NCI-H187 (cell line): ENCODE measurements around the gene SLC25A45.

Experiments used
- DNase-seq, 2 experiments: peaks; one replicate each; lab custom pipeline; 2025; lab: John Stamatoyannopoulos, UW

The SLC25A45 gene

DNA sequence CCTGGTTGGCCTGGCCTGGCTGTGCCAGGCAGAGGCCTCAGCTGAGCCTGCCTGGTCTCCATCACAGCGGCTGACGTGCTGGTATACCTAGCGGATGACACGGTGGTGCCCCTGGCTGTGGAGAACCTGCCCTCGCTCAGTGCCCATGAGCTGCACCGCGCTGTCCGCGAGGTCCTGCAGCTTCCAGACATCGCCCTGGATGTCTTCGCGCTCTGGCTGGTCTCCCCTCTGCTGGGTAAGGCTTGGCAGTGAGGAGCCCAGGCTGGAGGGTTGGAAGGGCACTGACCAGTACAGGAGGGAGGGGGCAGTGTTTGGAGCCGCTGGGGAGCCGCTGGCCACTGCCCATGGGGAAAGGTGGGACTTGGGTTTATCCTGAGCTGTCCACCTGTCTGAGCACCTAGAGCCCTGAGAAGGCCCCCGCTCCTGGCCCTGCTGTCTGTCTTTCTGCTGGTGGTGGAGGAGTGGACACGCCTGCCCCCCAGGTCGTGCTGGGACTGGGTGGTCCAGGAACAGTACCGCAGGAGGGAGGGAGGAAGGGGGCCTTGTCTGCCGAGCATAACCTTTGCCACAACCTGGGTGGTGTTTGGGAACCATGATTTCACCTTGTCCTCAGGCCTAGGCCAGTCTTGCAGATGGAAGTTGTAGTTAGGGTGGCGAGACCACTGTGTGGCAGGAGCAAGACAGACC is 7.0 kb upstream of the SLC25A45 start:
- DNase-seq, result no peak

DNA sequence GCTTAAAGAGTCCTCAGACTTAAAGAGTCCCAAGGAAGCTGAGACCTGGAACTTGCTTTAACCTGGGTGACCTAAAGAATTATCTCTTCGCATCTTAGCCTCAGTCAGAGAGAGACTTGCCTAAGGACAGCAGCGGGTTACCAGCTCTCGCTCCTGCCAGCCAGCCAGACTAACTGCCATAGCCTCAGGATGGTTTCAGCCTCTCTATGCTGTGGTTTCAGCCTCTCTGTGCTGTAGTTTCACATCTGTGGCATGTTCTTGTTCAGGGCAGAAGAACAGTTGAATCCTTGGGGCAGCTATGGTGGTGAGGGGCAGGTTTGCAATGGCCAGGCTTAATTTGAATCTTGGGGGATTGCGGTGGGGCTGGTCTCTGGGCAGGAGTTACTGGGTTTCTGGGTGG is 6.3 kb upstream of the SLC25A45 start:
- DNase-seq, result no peak

DNA sequence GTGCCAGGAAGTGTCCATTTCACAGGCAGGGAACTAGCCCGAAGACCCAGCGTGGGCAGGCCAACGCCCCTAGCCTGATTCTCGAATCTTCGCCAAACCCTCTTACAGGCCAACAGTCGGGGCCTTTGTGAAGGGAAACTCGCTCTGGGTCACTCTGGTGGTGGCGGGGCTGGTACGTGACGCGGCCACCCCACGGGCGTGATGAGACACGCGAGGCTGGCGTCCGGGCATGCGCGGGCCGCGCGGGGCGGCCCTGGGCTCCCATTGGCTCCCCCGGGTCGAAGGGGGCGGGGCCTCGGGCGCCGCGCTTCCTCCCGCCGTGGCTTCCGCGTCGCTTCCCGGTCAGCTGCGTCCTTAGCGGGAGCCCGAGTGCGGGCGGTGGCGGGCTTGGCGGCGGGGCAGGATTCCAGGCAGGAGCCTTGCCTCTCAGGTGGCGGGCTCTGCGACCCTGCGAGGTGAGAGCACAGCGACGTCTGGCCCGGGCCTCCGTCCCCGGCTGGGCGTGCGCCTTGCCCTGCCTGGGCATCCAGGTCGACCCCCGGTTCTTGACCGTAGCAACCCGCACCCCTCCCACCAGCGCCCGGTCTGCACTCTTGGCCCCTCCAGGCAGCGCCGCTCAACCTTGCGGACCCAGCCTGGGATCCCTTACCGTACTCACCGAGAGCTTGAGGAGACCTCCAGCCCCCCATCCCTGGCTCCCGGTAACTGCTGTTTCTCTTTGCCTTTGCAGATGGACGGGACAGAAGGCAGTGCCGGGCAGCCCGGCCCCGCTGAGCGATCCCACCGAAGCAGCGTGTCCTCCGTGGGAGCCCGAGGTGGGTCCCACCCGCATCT is 4.1 kb upstream of the SLC25A45 start, which contains the start of gene FRMD8:
TSS of gene FRMD8 (plus strand) at position 331 of the 834 bp plus-strand sequence. CDS start at position 731, 400 bp downstream.
- peak; percentile 32 to 49 for DNase-seq

DNA sequence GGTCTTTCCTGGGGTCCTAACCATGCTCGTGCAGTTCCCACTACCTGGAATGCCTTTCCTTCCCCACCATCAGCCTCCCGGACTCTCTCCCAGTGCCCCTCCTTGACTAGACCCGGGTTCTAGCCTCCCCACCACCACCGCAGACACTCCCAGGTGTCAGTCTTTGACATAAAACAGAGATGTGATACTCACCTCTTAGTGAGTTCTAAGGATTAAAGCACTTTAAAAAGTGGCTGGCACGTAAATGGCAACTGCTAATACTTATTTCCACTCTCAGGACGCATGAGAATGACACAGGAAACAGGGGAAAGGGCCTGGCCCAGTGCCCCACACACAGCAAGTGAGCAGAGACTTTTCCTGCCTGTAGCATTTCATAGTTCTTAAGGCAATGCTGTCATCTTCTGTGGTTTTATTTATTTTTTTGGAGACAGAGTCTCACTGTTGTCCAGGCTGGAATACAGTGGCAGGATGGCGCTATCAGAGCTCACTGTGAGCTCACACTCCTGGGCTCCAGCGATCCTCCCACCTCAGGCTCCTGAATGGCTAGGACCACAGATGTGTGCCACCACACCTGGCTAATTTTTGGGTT is 1.9 kb upstream of the SLC25A45 start:
- DNase-seq, result no peak

DNA sequence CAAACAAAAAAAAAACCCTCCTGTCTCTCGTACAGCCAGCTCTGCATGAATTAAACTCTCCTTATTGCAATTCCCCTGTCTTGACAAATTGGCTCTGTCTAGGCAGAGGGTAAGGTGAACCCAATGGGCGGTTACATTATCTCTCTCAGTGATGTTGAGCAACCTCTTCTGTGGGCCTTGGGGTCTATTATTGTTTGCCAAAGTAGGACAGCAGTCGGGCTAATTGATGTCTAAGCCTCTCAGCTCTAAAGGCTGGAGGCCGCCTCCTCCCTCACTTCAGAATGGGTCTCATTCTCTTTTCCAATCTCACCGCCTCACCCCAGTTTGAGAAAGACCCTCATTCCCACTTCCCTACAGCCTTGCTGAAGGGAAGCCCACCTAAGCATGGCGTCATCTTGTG is 1.3 kb upstream of the SLC25A45 start:
- no peak for DNase-seq

DNA sequence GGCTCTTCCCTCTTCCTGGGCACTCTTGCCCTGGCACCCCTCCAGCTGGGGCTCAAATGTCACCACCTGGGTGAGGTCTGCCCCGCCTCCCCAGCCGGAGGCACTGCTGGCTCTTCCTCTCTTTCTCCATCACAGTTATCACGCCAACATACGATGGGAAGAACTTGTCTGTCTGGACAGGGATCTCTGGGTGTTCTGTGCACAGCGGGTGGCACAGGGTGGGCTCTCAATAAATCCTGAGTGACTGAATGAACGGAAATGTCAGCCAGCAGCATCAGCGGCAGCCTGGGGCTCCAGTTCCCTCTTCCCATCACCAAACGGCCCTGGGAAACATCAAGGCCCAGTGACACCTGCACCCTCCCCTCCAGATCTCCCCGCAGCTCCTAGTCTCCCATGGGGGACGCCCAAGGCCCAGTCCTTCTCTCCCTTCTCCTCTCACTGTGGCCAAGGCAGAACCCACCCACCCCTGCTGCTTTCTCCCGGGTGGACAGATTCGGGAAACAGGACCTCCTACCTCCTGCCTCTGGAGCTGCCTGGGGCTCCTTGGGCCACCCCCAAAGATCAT is 440 bp upstream of the SLC25A45 start:
- DNase-seq, result no peak

DNA sequence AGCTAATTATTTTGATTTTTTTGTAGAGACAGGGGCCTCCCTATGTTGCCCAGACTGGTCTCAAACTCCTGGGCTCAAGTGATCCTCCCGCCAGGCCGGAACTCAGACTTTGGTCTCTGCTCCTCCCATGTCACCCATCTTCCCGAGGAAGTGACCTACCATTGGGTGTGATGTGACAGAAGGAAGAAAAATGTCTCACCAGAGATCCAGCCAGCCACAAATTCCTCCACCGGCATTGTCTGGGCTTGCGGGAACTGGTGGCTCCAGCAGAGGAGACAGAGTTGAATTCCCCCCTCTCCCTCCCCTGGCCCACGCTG is 772 bp downstream of the SLC25A45 start:
- no peak for DNase-seq

DNA sequence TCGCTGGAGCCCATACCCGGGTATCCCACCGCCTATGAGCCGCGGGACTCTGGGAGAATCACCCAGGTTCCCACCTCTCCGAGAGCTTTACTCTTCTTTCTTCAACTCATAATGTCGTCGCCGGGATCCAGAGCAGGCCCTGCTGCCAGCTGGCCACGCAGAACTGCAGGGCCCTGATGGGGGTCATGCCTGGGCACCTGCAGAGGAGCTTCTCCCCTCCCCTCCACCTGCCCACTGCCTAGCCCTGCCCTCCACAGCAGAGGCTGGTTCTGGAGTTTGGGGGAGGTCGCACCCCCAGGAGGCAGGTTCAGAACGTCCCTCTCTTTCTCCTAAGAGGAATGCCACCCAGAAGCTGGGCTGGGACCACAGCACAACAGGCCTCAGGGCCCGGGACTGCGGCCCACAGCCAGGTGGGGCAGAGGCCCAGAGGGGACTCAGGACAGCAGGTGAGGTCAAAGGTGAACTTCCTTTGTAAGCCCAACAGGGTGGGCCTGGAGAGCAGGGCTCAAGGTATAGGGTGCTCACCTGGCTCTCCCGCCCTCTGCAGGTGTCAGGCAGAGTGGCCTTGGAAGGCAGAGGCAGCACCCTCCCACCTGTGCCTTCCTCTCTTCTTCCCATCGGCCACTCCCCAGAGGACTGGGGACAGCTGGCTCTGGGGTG is 1.9 kb downstream of the SLC25A45 start:
- no peak for DNase-seq

DNA sequence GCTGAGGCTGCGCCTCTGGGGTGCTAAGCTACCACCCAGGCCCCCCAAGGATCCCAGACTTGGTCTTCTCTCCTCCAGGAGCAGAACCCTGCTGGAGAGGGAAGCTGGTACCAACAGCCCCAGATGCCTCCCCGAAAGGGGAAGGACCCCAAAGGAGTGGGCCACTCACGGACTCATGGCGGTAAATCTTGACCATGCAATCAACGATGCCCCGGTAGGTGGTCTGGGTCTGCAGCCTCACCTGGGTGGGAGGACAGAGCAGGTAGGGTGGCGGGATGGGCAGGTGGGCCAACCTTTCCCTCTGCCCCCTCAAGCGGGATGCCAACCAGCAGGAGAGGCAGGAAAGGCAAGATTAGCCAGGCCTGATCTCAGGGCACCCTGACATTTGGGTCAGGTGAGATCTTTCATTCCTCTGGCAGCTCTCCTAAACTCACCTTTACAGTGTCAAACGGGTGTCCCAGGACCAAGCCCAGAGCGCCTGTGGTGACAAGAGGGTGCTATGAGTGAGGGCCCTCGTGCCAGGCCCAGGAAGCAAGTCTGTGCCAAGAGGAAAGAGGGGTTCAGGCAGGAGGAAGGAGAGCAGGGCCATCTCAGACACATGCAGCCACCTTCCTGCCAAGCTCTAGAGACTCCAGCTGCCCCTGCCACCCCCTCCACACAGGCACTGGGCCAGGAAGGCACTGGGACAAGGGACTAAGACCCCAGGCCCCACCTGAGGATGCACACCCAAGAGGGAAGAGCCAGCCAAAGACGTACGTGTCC is 2.6 kb downstream of the SLC25A45 start:
- DNase-seq, result no peak

DNA sequence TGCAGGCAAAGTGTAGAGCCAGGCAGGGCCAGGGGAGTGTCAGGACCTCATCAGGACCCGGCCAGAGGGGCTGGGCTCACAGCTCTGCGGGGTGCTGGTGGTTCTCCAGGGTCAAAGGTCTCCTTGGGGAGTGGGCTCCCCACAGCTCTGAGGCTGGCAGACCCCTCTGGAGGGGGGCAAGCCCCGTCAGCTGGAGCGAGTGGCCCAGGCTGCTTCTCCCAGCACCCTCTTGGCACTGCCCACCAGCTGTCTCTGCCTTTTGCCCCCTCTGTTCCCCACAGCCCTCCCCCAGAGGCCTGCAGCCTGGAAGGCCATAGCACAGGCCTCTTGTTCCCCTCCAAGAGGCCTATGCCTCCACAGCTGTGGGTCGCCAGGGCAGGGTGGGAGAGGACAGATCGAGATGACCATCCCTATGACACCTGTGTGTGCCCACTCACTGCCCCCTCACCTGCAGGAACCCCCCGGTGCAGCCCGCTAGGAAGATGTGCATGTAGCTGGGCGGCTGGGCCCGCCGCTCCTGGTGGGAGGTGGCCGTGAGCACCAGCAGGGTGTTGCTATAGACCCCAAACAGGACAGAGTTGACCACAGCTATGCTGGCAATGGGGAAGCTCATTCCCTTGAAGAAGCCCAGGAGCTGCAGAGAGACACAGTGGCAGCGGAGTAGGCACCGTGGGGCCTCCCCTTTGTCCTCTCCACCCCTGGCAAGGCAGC is 3.4 kb downstream of the SLC25A45 start:
- DNase-seq, result no peak

DNA sequence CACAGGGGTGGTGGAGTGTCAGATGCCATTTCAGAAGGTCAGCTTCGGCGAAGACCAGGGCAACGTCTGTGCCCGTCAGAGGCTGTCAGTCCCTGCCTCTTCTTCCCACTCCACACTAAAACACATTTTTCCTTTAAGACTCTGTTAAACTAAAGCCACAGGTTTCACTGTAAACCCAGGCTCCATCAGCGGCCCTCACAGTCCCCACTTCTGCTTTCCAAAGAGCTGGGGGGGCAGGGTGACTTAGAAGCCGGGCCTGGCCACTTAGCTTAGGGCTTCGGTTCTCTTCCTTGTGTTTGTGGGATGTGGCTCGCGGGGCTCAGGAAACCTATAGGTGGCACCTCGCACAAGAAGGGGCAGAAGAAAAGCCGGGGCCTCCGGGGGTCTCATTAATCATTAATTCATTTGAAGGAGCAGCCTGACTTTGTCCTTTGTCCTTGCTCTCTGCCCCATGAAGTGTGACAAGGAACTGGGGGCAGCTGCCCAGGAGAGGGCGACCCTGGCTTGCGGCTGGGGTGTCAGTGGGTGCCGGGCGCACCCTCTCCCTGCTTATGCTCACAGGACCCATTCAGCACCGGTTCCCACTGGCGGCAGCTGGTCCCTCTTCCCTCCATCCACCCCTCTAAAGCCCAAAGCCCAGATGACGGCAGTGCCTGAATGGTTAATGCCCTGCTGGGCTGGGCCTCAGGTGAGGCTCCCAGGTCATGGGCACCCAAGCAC is 4.1 kb downstream of the SLC25A45 start:
- DNase-seq, result no peak

DNA sequence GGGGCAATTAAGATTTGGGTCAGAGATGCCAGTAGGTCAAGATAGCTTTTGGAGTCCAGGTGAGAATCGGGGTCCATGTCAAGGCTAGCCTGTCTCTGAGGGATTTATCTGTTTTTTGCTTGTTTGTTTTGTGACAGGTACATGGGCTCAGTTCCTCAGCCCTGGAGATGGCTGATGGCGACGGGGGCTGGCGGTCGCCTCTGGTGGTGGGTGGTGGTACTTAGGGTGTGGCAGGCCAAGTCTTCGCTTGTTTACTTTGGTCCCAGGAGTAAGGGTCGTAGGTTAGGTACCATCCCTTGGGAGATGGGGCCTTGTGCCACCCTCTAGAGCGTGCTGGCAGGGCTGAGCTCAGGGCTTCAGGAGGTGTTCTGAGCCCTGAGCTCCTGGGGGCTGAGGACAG is 4.7 kb downstream of the SLC25A45 start:
- no peak for DNase-seq

DNA sequence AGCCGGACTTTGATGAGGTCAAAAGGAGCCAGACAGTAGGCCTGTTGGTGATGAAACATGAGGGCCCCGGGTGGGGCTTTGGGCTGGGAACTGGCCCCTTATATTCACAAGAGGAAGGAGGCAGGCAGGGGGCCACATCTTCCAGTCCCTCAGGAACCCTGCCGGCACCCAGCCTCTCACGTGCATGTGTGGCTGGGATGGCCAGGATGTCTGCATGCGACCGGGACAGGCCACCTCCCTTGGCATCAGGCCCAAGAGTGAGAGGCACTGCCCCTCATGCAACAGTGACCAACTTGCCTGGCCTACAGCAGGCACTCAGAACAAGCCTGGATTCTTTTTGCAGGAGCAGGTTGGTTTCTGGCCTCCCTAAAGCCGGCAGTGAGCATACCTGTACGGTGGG is 5.4 kb downstream of the SLC25A45 start:
- DNase-seq, result no peak

DNA sequence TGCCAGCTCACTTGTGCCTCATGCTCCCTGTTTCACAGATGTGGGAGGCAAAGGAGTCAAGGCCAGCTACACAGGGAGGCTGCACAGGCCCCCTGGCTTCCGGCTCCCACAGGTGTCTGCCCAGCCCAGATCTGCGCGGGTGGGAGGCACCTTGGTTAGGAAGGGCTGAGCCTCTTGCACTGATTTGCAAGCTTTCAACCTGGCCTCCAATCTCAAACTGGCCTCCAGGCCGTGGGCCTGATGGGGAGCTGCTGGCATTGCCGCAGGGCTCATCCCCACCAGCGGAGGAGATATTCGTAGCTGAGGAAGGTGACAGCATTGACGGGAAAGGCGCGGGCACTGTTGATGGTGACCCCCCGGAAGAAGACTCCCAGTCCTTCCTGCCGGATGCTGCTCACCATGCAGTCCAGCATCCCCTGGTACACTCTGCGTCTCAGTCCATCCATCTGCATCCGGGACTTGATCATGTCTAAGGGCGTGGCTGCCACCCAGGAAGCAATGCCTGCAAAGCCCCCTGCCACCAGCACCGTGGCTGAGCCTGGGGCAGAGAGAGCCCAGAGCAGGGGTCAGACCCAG is 6.2 kb downstream of the SLC25A45 start:
- DNase-seq, result no peak

DNA sequence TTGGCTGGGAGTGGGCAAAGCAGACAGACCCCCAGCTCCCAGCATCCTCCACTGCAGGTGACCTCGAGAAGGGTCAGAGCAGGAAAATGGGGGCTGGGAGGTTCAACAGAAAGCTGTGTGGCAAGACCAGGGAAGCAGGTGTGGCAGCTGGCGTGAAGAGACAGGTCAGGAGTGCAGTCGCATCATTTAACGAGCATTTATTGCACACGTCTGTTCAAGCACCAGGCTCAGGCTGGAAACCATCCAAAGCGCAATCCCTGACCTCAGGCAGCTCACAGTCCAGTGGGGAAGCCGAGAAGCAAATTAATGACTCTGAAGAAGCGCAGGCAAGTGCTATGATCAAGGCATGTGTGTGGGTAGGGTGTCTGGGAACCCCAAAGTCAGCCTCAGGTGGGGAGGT is 7.4 kb downstream of the SLC25A45 start:
- no peak for DNase-seq

DNA sequence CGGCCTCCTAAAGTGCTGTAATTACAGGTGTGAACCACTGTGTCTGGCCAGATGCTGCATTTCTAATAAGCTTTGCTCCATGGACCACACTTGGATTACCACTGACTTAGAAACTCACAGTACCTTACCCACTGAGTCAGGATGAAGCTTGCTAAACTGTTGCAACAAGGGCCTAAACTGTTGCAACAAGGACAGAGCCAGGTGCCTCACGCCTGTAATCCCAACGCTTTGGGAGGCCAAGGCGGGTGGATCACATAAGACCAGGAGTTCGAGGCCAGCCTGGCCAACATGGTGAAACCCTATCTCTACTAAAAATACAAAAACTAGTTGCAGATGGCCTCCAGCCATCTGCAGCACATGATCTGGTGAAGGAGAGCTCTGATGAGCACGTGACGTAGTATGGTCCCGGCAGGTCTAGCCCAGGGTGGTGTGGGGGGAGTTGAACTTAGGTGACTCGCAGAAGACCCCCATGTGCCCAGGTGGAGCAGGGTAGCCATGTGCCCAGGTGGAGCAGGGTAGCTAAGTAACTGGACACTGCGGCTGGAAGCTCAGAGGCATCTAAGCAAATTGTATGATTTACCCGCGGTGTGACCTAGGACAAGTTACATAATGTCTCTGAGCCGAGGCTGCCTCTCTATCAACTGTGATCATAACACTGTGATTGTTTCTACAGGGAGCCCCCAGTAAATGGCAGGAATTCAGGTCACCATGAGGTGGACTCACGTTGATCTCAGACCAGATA is 8.4 kb downstream of the SLC25A45 start:
- DNase-seq, result no peak

DNA sequence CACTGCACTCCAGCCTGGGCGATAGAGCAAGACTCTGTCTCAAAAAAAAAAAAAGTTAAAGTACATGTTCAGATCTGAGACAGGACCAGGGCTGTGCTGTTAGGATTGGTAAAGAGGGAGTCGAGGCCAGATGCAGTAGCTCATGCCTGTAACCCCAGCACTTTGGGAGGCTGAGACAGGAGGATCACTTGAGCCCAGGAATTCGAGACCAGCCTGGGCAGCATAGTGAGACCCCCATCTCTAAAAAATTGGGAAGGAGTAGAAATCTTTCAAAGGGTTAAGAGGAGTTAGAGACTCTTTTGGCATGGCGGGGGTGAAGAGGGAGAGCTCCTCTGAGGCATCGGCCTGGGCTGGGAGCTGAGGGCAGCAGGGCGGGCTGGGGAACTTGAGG is 11.8 kb downstream of the SLC25A45 start:
- DNase-seq, result no peak

DNA sequence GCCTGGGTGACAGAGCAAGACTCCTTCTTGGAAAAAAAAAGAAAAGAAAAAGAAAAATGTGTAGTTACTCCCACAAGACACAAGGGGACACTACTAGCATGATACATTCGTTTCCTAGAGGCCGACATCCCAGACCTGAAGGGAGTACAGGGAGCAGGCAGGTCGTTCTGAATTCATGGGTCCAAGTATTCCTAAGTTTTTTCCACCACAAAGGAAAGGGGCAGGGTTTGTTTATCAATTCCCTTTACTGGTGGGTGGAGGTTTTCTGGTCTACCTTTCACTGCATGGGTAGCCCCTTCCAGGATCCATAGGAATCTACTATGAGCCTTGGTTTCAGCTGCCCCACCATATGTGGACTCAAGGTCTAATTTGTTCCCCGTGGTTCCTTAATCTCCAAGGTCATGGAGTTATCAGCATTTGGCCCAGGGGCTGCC is 16.1 kb downstream of the SLC25A45 start:
- peak in 1 of 2 experiments; percentile 56 for DNase-seq

DNA sequence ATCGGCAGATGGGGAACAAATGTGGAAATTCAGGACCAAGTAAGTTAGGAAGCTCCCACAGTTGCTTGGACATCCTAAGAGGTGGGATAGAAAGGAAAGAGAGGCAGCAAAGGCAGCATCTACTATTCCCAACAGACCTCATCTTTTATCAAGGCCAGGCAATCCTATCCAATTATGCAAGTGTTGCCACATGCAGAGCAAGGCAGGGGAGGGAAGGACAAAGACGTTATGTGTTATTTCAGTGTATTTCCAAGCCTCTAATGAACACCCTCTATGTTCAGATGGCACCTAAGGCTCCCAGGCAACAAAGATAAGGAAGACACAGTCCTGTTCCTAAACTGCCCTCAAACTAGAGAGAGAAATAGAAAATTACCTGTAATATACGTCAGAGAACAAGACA is 18.7 kb downstream of the SLC25A45 start:
- no peak for DNase-seq
